ENCODE results near the gene CPEB3. TPM values are rescaled to one million over a fixed set of nuclear protein-coding genes. Genes with fewer than 3 reads are reported as not detected.
A peak's percentile ranks its signal among the peaks of the same experiment; 100 is the strongest.
"Not testable (repeated sequence)": the region's sequence is repeated elsewhere in the genome, so short reads cannot be mapped to it uniquely, and the experiment has no call there.

CPEB3 gene
- total RNA-seq (1 to 10 TPM; 4.3 to 5.1 TPM), polyA plus RNA-seq (1 to 10 TPM; 1.1 to 1.3 TPM)
- long read RNA-seq, donor 1 = 0 reads
- long read RNA-seq, donor 2 = 0 reads
- long read RNA-seq, donor 3 = 0 reads
- long read RNA-seq, donor 4, partial matches to known transcripts = 9 of 22 reads
- long read RNA-seq, donor 4, other reads (novel, unspliced or antisense) = 13 of 22 reads
- long read RNA-seq, donor 5 = 0 reads

GRCh38 chr10:92290837-92291615 lies at the start of gene CPEB3, which contains the start of gene MARCHF5:
Gene CPEB3, minus strand, starts transcription at chr10:92291078. Its CDS starts 50,728 bp downstream, at chr10:92240350.
Gene MARCHF5, plus strand, starts transcription at chr10:92291167. Its CDS starts 328 bp downstream, at chr10:92291495.
- H3K27ac ChIP-seq (ENCODE audit: low read depth in 1 of 2, low read length in 1 of 2) = peak within 1 kb of the TSS; percentile 97 to 98
- peak; percentile 99 for ATAC-seq (ENCODE audit: insufficient read depth, low FRiP score)
- TF ChIP-seq CTCF (IDR thresholded peaks at IDR 0.05; ENCODE audit: control extremely low read depth, extremely low read depth) = peak; percentile 45
- WGBS, 2 donors = 0% methylated on average over 64 to 79 of the region's 79 CpGs
- peak within 1 kb of the TSS; percentile 83 for H3K4me3 ChIP-seq
- H3K27me3 ChIP-seq (ENCODE audit: control insufficient read depth in 3 of 3, insufficient read depth in 3 of 3, low read length in 2 of 3) = no peaks in the 10 kb centered on the region
- peak within 1 kb of the TSS; percentile 93 for H3K9ac ChIP-seq (ENCODE audit: insufficient read depth in 1 of 2, low read length in 2 of 2)
- peak; percentile 95 to 97 (median 97) for DNase-seq
- no peaks in the 10 kb centered on the region for H3K9me3 ChIP-seq (ENCODE audit: control insufficient read depth in 4 of 4, insufficient read depth in 3 of 4, low read length in 3 of 4)
- peaks cover 0 to 5% (median 2%) of the 10 kb centered on the region in 4 donors for H3K36me3 ChIP-seq (ENCODE audit: control insufficient read depth in 4 of 4, insufficient read depth in 4 of 4, low read length in 4 of 4)
- peaks cover 4 to 19% (median 7%) of the 10 kb centered on the region in 5 donors for H3K4me1 ChIP-seq (ENCODE audit: control insufficient read depth in 5 of 5, insufficient read depth in 5 of 5, low read length in 5 of 5)

GRCh38 chr10:92329927-92330326 lies 39.0 kb upstream of the CPEB3 start:
- 81 to 94% methylated on average over 6 of the region's 6 CpGs for WGBS, 2 donors
- not testable (repeated sequence) for H3K27me3 ChIP-seq (ENCODE audit: control insufficient read depth in 3 of 3, insufficient read depth in 3 of 3, low read length in 2 of 3); H3K9ac ChIP-seq (ENCODE audit: insufficient read depth in 1 of 2, low read length in 2 of 2); H3K9me3 ChIP-seq (ENCODE audit: control insufficient read depth in 4 of 4, insufficient read depth in 3 of 4, low read length in 3 of 4); H3K4me3 ChIP-seq; H3K36me3 ChIP-seq (ENCODE audit: control insufficient read depth in 4 of 4, insufficient read depth in 4 of 4, low read length in 4 of 4); ATAC-seq (ENCODE audit: insufficient read depth, low FRiP score); H3K27ac ChIP-seq (ENCODE audit: low read depth in 1 of 2, low read length in 1 of 2); DNase-seq
- H3K4me1 ChIP-seq (ENCODE audit: control insufficient read depth in 5 of 5, insufficient read depth in 5 of 5, low read length in 5 of 5) = peaks cover 0 to 11% (median 0%) of the 10 kb centered on the region in 5 donors

- Histone ChIP-seq H3K4me1 (ENCODE audit: control insufficient read depth in 5 of 5, insufficient read depth in 5 of 5, low read length in 5 of 5) (peaks cover 0 to 11% (median 0%) of the 10 kb centered on the region in 5 donors), H3K27ac (ENCODE audit: low read depth in 1 of 2, low read length in 1 of 2) (no peak overlapping the region), H3K36me3 (ENCODE audit: control insufficient read depth in 4 of 4, insufficient read depth in 4 of 4, low read length in 4 of 4) (peaks cover 0 to 2% (median 1%) of the 10 kb centered on the region in 4 donors), H3K9me3 (ENCODE audit: control insufficient read depth in 4 of 4, insufficient read depth in 3 of 4, low read length in 3 of 4) (no peaks in the 10 kb centered on the region), H3K27me3 (ENCODE audit: control insufficient read depth in 3 of 3, insufficient read depth in 3 of 3, low read length in 2 of 3) (no peaks in the 10 kb centered on the region), H3K9ac (ENCODE audit: insufficient read depth in 1 of 2, low read length in 2 of 2) (no peak overlapping the region), H3K4me3 (no peak overlapping the region)
- TF ChIP-seq CTCF (IDR thresholded peaks at IDR 0.05; ENCODE audit: control extremely low read depth, extremely low read depth) = no peak
- no peak for DNase-seq
- no peak for ATAC-seq (ENCODE audit: insufficient read depth, low FRiP score)
These were observed 38.1 kb upstream of the CPEB3 start for GRCh38 chr10:92328993-92329392.
